Left ventricle myocardium inferior (tissue), 1 donor: Measurements from ENCODE around the gene NAPB. TPM values are rescaled to one million over a fixed set of nuclear protein-coding genes. Genes with fewer than 3 reads are reported as not detected.
A peak's percentile ranks its signal among the peaks of the same experiment; 100 is the strongest.

Experiments
- DNase-seq: peaks from one replicate; pipeline ENCODE4 v3.0.0-alpha.2; 2020
- H3K27ac ChIP-seq: fragments of 200-600 bp; replicated peaks from 2 replicates; pipeline ENCODE4 v1.8.0; 2021
- H3K27me3 ChIP-seq: fragments of 200-600 bp; 2 replicates; pipeline ENCODE4 v1.8.0; 2021; ENCODE audit warnings: low read depth
- H3K36me3 ChIP-seq: fragments of 200-600 bp; 2 replicates; pipeline ENCODE4 v1.8.0; 2021
- H3K4me1 ChIP-seq: fragments of 200-600 bp; 2 replicates; pipeline ENCODE4 v1.8.0; 2021
- H3K4me3 ChIP-seq: fragments of 200-600 bp; 2 replicates; pipeline ENCODE4 v1.8.0; 2021; ENCODE audit warnings: mild to moderate bottlenecking, moderate library complexity
- H3K9me3 ChIP-seq: fragments of 200-600 bp; replicated peaks from 2 replicates; pipeline ENCODE4 v1.8.0; 2021
- CTCF ChIP-seq: fragments of 200-600 bp; IDR thresholded peaks from 2 replicates; pipeline ENCODE4 v1.8.0; 2021; ENCODE audit warnings: antibody characterized with exemption, mild to moderate bottlenecking, borderline replicate concordance
- intact Hi-C: fragments of 100-400 bp; cut with micrococcal nuclease; formaldehyde crosslinking; loops from one replicate; pipeline ENCODE4 v1.11.0; 2022
- total RNA-seq: library from RNA; stranded (reverse); fragmentation: NEBNext Ultra II Directional; extraction: Animal tissue kit (Norgen Biotek cat#: 25700); gene quantifications from one replicate; pipeline ENCODE4 v1.2.1, GENCODE V29; 2021
- donor health status: DM: no; HTN: yes; CAD: no; lungs with severe emphysema.

Gene NAPB
- total RNA-seq, 1 donor from 2014 or later: 5.2 TPM

GRCh38 chr20:23433628-23434027 lies 12.3 kb upstream of the NAPB start:
- H3K4me3 ChIP-seq: no peak overlapping the region
- no peaks in the 10 kb centered on the region for H3K27me3 ChIP-seq
- H3K36me3 ChIP-seq: no peaks in the 10 kb centered on the region
- no peak for DNase-seq
- H3K4me1 ChIP-seq: peaks cover 10% of the 10 kb centered on the region
- TF ChIP-seq CTCF: no peak
- intact Hi-C loops: no loop called here
- H3K9me3 ChIP-seq: no peaks in the 10 kb centered on the region
- H3K27ac ChIP-seq: no peak overlapping the region

GRCh38 chr20:23425129-23425528 lies 3.8 kb upstream of the NAPB start:
- H3K9me3 ChIP-seq: no peaks in the 10 kb centered on the region
- no peak for TF ChIP-seq CTCF
- H3K36me3 ChIP-seq: no peaks in the 10 kb centered on the region
- no peak overlapping the region for H3K27ac ChIP-seq
- peaks cover 10% of the 10 kb centered on the region for H3K27me3 ChIP-seq
- peaks cover 20% of the 10 kb centered on the region for H3K4me1 ChIP-seq
- H3K4me3 ChIP-seq: no peak overlapping the region
- intact Hi-C loops: no loop called here
- DNase-seq: no peak

GRCh38 chr20:23419995-23420901 lies 1.0 kb downstream of the NAPB start:
- H3K27me3 ChIP-seq: peaks cover 8% of the 10 kb centered on the region
- intact Hi-C loops: no loop called here
- no peaks in the 10 kb centered on the region for H3K9me3 ChIP-seq
- peak overlapping the region; percentile 90 for H3K27ac ChIP-seq
- no peaks in the 10 kb centered on the region for H3K36me3 ChIP-seq
- peak; percentile 29 for DNase-seq
- TF ChIP-seq CTCF: no peak
- H3K4me1 ChIP-seq: peaks cover 62% of the 10 kb centered on the region
- peak overlapping the region; percentile 96 for H3K4me3 ChIP-seq

GRCh38 chr20:23419657-23419994 lies 1.7 kb downstream of the NAPB start:
- intact Hi-C loops: no loop called here

DNA sequence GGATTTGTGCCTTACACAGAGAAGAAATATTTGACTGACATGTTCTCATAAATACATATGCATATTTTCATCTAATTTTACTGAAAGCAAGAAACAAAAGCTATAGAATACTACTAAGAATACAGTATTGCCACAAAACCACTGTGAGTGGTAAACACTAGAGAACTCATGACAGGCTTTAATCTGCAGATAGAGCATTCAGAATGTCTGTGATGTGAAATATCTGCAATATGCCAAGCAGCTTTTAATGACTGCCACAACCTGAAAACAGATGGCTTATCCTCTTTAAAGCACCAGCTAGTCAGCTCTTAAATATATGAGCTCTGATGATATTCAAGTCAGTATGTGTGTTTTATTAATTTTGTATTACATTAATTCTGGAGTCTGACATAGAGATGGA lies 3.4 kb downstream of the NAPB start:
- no peak for DNase-seq
- Histone ChIP-seq H3K27ac (peak overlapping the region; percentile 52), H3K9me3 (no peaks in the 10 kb centered on the region), H3K36me3 (no peaks in the 10 kb centered on the region), H3K4me3 (no peak overlapping the region), H3K4me1 (peaks cover 72% of the 10 kb centered on the region), H3K27me3 (no peaks in the 10 kb centered on the region)
- no peak for TF ChIP-seq CTCF
- intact Hi-C loops: no loop called here

More at GRCh38 chr20:23419657-23419994, 1.7 kb downstream of the NAPB start:
- peak overlapping the region; percentile 90 for H3K27ac ChIP-seq
- H3K9me3 ChIP-seq: no peaks in the 10 kb centered on the region
- H3K4me1 ChIP-seq: peaks cover 62% of the 10 kb centered on the region
- H3K36me3 ChIP-seq: no peaks in the 10 kb centered on the region
- DNase-seq: no peak
- H3K27me3 ChIP-seq: peaks cover 2% of the 10 kb centered on the region
- H3K4me3 ChIP-seq: peak overlapping the region; percentile 96
- no peak for TF ChIP-seq CTCF
